T-helper 22 cell (primary cell): ENCODE results near the gene YAE1.

Source experiments
- DNase-seq: peaks from one replicate; pipeline ENCODE4 v3.0.0-alpha.2; 2020; ENCODE audit warnings: low read depth

Gene YAE1

DNA sequence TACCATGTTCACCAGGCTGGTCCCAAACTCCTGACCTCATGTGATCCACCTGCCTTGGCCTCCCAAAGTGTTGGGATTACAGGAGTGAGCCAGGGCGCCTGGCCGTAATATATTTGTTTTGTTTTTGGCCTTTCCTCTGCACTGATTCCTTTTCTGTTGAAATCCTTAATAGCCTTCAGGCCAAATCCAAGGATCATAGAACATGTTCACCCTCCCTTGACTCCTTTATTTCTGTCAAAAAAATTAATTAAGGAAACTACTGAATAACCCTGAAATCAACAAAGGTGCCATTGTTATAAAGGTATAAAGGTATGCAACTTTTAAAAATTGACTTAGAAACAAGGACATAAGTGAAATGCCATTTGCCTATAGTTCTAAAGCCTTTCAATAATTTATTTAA is 41.7 kb downstream of the YAE1 start:
- DNase-seq = no peak

DNA sequence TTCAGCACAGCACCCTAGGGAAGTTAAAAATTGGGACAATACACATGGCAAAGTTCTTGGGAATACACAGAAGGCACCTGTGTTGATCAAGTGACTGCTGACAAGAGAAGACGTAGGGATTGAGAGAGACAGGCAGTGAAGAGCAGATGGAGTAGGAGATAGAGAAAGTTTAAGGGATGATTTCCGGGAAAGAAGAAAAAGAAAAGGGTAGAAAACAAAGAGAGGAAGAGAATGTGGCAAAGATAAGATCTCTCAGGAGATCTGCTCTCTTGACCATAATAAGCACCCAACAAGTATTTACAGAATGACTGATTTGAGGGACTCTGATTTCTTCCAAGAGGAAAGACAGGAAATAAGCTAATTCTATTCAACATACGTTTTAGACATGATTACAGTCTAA is 42.1 kb downstream of the YAE1 start:
- DNase-seq = no peak

DNA sequence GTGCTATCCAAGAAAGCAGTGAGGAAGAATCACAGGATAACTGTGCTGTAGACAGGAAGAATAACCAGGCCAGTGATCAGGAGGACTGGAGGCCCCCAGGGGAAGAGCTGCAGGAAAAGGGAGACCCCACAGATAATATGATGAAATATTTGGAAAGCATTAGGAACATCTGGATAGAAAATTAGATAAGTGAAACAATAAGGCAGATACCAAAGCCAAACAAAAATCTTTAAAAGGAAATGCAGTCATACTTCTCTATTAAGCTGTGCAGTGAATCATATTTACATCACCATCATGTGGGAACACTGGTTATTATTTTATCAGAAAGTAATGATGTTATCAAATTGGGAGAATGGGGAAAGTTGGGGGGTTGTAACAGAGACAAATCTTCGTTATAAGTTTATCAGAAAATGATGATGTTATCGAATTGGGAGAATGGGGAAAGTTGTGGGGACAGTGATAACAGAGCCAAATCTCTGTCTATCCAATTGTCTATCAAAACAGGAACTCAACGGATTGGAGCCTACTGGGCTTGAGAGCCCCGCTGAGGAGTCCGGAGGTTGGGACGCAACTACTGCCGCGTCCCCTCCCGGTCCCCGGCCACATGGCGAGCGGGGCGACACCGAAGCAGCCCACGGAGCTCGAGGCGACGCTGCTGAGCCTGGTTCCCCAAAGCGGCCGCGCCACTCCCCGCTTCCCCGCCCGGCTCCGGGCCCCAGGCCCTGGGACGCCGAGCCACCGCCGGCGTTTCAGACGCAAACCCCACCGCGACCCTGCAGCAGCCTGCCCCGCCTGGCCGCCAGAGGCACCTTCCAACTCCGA is 43.1 kb downstream of the YAE1 start:
- DNase-seq = no peak

DNA sequence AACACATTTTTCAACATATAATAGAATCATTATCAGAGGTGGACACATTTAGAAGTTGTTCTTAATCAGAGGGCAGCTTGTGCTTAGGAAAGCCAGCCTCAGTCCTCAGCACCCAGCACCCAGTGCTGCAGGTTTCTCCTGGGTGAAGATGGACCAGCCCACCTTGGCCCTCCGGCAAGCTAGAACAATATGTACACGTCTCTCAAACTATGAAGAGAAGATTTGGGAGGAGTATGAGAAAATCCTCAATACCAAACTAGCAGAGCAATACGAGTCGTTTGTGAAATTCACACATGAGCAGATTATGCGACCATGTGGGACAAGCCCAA is 43.7 kb downstream of the YAE1 start:
- no peak for DNase-seq

DNA sequence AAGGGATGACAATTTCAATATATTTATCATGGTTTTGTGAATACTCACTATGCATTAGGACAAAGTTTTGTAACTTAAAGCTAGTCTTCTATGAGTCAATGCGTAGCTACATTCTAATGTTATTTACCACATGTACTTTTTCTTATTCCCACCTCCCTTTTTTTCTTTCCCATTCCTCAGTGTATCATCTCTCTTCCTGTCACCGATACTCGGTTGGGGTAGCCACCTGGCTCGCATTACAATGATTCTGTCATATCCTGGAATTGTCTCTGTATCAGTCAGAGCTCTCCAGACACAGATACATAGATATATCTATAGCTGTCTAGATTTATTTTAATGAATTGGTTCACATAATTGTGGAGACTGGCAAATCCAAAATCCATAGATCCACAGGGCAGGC is 47.4 kb downstream of the YAE1 start:
- DNase-seq = no peak

DNA sequence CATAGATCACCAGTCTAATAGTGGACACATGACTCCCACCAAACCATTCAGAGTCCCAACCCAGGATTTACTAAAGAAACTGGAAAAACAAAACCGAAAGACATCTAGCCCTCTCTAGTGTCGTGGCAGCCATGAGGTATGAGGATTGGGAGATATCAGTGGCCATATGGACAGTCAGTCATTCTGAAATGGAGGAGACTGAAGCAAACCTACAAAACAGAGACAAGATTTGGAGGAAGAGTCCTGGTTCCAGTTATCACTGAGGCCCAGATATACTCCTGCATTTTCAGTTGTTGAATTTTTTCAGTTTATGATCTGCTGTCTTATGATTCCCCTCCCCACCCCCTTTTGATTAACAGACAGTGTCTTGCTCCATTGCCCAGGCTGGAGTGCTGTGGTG is 48.1 kb downstream of the YAE1 start:
- no peak for DNase-seq

DNA sequence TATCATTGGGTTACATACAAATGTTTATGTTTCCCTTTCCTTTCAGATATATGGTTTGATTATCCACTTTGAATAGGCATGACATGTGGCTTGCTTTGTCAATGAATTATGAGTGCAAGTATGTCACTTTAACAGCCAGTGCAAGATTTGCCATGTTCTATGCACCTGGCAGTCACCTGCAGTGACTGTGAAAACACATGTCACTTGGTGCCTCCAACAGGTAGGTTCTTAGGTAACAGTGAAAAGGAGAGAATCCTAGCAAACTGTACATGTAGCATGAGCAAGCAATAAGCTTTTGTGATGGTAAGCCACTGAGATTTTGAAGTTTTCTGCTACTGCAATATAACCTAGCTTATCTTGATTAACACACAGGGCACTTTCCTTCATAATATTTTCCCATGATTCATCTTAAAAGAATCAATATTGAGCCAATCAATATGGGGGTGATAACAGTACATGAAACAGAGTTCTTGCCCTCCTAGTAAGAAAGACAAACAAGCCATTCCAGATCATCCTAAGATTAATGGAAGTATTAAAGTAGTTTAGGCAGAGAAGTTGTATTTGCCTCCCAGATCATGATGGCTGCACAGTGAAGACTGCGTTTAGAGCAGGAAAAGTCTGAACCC is 49.3 kb downstream of the YAE1 start:
- no peak for DNase-seq

DNA sequence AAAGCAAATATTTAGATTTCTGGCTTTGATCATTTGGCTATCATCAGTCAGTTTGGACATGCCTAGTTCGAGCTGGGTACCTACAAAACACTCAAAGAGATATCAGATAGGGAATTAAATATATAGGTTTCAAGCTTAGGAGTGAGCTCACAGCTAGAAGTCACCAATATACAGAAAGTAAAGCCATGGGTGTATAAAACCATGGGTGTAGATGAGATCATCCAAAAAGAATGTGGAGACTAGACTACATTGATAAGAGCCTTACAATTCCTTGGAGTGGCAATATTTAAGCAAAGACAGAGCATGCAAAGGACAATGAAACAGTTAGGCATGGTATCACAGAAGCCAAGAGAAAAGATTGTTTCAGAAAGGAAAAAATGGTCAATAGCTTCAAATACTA is 49.9 kb downstream of the YAE1 start:
- no peak for DNase-seq

DNA sequence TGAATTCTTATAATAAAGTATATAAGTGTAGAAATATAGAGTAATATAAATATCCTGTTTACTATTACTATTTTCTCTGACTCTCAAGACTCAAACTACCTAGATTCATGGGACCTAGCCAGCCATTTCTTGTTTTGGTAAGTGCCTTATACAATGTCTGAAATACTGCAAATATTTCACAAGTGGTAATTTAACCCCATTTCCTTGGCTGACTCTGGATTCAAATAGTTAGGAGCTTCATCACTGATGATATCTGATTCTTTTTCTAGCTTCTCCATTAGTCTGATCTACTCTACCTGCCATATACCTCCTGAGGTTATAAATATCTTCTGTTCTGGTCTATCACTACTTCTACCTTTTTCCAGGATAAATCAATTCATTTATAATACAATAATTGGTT is 50.8 kb downstream of the YAE1 start:
- no peak for DNase-seq

DNA sequence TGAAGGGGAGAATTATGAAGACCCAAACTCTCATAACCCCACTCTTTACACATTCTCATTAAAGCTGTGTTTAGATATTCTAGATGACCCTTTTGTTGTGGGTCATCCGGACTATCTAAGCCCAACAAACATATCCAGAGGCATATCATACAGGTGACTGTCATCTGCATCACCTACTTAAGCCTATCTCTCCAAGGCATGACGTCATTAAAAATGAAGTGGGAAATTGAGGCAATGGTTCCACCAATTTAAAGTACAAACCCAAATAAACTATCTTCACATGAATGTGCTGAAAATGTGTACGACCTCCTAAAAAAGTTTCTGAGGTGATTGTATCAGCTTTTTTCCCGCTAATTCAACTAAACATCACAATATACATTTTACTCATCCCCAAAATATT is 52.7 kb downstream of the YAE1 start:
- no peak for DNase-seq

DNA sequence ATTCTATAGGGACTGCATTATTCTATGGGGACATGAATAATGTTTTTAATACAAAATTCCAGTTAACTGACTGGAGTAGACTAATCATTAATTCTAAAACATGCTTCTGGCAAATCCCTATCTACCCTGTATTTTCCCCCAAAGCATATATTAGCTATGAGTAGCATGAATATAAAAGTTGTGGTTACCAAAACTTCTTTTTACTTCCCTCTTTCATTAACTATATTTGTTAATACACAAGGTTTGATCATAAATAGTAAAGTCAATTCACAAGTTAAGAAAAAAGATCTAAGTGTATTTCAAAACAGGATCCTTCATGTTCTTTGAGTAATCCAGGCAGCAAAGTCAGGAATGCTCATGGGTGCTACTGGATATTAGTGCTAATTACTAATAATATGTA is 54.3 kb downstream of the YAE1 start:
- no peak for DNase-seq

DNA sequence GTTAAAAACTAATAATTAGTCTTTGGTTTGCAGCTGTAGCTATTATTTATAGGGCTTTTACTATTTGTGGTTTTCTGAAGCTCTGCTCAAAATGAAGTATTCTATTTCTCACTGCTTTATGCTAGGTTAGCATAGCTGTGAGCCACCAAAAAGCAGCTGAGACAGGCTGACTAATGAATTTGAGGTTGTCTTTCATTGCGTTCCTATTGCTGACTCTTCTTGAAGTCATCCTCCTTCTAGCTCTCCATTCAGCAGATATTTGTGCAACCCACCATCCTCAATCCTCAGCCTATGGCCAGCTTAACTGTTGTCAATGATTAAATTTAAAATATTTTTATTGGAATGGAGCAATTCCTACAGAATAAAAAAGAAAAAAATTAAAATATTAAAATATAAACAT is 55.1 kb downstream of the YAE1 start:
- DNase-seq = no peak

DNA sequence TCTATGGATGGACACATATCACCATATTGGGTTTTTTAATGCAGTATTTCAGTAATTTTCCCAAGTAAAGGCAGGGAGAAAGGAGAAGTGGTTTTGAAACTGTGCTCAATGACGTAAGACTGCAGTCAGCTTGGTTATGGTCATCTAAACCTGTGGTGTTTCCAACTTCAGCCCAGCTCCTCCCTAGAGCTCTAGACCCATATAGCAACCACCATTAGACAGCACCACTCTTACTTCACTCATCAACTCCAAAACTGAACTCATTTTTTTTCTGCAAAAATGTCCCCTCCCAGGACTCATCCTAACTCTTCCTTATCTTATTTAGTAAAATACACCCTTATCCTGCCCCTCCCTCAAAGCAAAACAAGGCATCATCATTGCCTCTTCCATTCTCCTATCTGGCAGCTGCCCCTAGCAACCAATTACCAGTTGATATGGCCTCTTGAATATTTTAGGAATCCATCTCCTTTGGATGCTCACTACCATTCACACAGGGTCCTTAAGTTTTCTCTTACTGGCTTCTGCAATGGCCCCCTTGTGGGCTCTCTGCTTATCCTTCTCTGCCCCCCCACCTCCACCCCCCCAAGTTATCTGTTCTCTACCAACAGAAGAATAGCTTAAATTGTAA is 55.7 kb downstream of the YAE1 start:
- DNase-seq = no peak
